ENCODE data around the gene POC1B.
"Not testable (repeated sequence)": the region's sequence is repeated elsewhere in the genome, so short reads cannot be mapped to it uniquely, and the experiment has no call there.

POC1B gene

DNA sequence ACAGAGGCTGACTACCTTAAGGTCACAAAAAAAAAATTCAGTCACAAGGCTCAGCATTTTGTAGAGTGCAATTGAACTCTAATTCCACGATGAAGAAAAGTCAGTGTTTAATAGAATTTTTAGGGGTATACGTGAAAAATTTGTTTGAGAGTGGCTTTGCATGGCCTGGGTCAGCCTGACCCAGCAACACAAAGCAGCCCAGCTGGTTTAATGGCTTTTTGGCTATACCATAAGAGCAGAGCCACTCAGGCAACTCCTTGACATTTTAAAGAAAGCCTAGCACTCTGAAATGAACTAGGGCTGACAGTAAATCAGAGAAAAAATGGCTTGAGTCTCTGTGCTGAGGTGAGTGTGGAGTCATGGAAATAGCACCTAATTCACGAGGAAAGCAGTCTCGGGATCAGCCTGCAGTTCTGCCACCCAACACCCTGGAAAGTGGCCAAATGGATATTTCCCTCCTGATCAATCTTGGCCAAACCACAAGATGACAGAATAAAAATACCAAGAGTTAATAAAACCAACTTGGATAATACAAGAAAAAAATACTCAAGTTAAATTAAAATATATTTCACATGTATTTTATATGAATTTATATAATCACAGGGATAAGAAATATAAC, 60.8 kb downstream of the POC1B start:
- no peak for DNase-seq (ENCODE audit: low read depth in 2 of 2)

DNA sequence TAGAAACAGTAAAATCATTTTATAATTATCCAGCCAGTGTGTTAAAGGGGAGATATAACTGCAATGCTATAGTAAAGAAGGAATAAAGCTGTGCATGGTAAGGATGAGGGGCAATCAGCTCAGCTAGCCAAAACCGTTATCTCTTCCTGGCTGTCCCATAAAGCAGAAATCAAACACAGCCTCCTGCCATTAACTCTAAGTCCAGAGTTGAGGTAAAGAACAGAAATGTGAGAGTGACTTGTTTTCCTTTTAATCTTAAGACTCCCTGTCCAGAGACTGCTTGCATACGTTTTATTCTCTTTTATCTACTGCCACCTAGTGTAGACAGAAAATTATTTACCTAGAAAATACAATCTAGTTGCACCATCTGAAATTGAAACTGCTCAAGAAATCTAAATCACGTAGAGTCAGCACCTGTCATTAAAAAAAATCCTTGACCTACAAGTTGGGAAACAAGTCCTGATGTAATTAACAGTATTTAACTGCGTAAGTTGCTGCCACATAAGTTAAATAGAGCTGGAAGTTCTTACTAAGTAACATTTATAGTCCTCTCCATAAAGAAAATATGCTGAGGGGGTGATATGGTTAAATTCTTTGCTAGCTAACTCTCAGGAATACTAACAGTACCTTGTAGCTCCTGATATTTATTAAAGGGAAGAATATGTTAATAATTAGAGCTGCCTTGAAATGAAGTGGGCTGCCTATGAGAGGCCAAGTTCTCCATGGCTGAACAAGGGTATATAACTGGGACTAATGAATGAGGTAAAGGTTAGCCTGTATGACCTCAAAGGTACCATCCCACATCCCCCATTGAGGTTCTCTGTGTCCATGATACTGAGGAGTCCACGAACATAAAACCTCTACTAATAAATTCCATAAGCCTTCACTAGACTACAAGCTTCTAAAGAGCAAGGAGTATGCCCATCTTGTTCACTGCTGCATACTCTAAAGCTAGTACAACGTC, 63.9 kb downstream of the POC1B start:
- DNase-seq (ENCODE audit: low read depth in 2 of 2), result no peak

DNA sequence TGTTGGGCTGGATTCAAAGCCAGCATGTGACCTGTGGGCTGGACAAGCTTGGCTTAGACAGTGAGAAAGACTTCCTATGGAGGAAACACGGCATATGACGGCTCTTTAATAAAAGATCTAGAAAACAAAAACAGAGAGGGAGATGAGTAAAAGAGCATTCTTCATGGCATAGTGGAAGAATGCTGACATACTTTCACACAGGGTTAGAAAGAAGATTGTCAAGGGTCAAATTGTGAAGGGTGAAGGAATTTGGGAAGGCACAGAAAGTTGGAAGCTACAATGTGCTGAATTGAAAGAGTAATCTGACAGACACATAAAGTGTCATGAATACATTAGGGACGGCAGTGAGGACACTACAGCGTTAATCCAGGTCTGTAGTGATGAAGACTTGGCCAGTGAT, 64.7 kb downstream of the POC1B start:
- DNase-seq (ENCODE audit: low read depth in 2 of 2), result no peak

DNA sequence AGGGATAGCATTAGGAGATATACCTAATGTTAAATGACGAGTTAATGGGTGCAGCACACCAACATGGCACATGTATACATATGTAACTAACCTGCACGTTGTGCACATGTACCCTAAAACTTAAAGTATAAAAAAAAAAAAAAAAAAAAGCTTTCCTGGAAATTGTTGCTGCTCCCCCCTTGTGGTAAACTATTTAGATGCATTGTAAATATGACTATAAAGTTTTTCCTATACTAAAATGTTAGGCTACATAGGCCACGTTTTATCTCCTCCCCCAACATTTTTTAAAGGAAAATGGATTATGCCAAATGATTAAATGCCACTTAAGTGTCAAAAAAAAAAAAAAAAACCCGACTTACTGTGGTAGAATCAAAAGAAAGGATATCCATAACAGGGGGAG, 66.6 kb downstream of the POC1B start:
- DNase-seq (ENCODE audit: low read depth in 2 of 2), result not testable (repeated sequence)

DNA sequence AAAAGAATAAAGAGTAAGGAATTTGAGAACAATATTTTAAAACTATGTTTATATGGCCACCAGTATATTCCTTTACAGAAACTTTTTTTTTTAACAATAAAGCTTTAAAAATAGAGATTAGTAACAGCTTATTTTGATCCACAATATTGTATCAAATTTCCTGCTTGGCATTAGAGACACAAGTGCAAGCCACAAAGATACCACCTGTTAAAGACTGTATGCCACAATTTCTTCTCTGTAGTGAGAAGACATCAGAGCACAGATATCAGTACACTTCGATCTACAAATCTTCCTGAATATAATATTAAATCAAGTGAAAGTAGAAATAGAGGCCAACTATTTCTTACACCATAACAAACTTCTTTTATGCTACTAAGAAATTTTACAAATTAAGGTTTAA, 69.3 kb downstream of the POC1B start:
- no peak for DNase-seq (ENCODE audit: low read depth in 2 of 2)

DNA sequence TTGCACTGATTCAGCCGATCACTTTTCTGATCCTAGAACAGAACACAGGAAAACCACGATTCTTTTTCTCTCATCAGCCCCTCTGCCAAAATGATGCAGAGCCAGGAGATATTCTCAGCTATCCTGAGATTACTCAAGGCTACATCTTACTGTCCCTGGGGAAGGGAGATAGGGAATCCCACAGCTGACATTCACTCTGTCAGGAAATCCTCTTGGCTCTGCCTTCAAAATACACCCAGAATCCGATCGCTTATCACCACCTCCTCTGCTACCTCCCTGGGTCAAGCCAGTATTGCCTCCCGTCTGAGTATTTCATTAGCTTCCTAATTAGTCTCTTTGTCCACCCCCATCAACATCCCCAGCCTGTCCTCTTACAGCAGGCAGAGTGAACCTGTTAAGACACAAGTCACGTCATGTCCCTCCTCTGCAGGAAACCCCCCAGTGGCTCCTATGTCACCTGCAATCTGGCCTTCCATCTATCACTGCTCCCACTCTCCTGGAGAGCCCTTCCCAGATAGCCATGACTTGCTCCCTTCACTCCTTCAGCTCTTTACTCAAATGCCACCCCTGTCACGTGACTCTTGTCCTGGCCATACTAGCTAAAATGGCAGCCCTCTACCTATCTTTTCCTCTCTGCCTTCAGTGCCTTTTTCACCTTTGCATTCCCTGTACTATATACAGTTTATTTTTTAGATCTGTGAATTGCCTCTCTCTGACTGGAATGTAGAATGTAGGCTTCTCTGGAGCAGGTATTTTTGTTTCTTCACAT, 71.6 kb downstream of the POC1B start:
- no peak for DNase-seq (ENCODE audit: low read depth in 2 of 2)

DNA sequence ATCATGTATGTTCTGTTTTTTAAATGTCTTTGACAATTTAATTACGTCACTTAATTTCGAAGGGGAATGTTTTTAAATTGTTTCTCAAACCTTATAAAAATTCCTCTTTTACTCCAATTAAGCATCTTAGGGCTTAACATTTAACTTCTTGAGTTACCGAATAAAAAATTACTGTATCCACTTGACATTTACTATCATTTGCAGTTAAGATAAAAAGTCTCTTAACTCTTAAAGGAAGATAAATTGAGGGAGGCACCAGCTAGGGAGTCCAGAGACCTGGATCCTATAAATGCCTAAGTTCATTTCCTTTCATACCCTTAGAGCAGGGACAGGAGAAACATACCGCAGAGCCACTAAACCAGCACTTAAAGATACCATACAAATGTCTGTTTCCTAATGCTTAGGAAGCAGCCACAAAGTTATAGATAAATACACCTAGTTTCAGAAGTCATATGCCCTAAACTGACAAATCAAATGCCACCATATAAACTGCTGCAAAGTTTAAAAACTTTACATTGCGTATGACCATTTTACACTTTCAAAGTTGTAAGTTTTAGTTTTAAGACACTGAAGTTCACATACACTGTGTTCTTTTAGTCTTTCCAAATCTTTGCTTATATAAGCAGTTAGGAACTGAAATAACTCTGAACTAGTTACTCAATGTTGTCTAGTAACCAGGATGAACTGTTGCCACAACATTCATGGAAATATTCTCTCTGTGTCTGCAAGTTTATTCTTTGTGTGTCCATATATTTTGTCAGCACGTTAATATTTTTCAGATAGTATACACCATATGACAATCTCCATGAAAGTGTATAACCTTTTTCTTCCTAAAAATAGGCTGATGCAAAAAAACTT, 72.5 kb downstream of the POC1B start:
- DNase-seq (ENCODE audit: low read depth in 2 of 2), result no peak

DNA sequence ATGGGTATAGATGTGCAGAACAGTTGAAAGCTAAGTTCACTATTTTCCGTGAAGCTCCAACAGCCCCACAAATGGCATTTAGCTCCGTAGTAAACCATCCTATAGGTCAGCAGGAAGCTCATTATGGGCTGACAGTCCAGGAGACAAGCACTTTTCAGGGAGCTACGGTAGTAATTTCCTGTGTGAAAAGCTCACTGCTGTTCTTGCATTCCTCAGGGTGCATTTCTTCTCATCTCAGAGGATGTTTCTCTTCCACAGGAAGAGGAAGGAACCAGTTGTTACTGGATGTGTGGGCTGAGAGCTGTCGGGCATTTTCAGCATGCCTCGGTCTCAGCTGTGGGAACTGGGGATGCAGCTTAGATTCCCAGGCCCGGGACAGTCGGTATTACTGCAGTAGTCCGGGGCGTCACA, 74.0 kb downstream of the POC1B start:
- no peak for DNase-seq (ENCODE audit: low read depth in 2 of 2)

DNA sequence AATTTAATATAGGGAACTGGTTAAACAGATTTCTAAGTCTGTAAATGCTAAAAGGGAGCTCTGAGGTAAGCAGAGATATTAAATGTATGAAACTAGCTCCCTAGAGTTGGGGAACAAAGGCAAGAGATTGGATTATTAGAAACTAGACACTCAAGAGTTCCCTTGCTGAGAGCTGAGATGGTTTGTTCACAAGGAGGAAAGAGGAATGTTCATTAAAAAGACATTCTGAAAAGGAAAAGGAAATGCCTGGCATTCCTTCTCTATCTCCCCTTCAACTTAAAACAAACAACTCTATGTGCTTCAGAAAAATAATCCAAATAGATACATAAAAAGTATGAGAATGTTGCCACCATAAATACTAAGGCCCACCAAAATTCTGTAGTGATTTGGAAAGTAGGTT, 74.9 kb downstream of the POC1B start:
- no peak for DNase-seq (ENCODE audit: low read depth in 2 of 2)

DNA sequence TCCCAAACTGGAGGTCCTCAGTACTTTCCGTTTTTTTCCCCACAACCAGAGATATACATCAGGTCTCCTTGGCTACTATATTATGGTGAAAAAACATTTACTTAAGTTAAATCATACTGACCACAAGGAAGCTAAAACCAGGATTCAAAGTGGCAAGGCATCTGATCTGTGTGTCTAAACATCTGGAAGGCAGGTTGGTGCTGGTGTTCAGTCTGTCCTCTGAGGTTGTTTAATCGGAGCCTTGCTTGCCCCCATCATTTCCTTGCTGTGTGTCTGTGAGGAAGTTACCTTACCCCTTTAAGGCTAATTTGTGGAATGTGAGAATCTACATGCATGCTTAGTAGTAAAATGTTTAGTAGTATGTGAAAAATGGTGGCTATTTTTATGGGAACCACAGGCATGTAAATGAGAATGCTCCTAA, 76.9 kb downstream of the POC1B start:
- DNase-seq (ENCODE audit: low read depth in 2 of 2), result no peak

DNA sequence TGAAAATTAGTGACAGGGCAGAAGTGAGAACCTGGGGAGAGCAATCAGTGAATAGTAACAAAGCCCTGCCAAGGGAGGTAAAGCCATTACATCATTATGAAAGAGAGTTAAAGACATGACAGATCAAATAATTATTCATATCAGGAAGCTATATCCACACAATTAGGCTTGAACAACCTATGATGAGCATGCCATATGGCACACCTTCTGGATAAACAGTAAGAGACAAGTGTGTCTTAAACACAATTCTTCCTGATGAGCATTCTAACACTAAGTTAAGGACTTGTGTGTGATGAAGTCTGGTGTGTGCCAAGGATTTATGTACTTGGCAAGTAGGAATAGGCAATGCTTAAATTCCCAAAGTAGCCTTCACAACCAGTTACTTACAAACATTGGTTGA, 77.3 kb downstream of the POC1B start:
- DNase-seq (ENCODE audit: low read depth in 2 of 2), result no peak

DNA sequence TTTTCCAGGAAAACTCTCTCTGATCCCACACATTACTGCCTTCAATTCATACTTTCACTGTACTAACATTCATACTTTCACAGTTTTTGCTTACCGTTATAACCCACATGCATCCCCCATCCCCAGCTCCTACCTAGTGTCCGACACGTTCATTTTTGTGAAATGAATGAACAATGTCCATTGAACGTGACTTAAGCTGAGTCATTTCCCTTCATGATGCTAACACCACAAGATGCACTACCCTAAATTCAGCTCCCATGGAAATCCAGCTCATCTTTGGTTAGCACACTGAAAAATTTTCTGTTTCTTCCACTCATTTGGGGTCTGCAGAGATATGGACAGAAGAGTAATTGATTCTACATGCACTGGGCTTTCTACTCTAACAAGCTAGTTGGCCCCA, 85.9 kb downstream of the POC1B start:
- DNase-seq (ENCODE audit: low read depth in 2 of 2), result no peak

DNA sequence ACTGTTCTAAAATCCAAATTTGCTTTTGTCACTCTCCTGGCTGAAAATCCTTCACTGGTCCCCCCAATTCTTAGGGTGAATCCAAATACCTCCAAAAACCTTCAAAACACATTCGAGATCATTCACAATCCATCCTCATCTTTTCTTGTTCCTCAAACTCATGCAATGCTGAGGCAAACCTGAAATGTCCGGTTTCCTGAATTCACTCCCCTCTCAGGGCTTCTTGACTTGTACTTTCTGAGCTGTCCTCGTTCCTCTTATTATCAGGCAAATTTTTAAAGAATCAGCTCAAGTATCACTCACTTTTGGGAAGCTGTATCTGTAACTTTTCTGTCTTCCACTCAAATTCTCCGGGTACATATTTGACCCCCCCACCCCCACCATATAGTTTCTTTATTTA, 88.6 kb downstream of the POC1B start:
- no peak for DNase-seq (ENCODE audit: low read depth in 2 of 2)

DNA sequence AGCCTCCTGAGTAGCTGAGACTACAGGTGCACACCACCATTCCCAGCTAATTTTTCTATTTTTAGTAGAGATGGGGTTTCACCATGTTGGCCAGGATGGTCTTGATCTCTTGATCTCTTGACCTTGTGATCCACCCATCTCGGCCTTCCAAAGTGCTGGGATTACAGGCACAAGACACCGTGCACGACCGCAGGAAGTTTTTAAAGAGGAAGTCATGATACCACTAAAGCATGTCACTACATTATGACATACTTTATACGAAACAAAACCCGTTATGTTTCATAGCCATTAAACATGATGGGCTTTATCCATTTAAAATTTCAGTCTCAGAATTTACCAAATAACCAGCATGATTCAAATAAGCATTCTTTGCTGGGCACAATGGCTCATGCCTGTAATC, 89.8 kb downstream of the POC1B start:
- no peak for DNase-seq (ENCODE audit: low read depth in 2 of 2)

DNA sequence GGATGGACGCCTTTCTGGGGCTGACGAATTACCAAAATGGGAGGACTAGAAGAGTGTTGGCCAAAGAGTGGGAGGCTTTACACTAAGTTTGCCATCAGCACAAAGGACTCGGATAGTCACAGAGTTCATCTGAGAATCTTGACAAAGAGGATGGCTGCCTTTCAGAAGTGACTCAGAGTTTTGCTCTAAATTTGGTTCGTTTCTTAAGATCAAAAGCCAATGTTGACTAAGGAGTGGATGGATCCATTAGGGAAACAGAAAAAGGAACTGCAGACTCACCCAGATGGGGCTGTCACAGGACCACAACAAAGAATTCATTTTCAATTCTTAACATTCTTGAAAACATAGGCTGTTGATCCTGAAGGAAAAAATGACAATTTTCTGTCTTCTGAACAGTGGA, 92.2 kb downstream of the POC1B start:
- no peak for DNase-seq (ENCODE audit: low read depth in 2 of 2)

DNA sequence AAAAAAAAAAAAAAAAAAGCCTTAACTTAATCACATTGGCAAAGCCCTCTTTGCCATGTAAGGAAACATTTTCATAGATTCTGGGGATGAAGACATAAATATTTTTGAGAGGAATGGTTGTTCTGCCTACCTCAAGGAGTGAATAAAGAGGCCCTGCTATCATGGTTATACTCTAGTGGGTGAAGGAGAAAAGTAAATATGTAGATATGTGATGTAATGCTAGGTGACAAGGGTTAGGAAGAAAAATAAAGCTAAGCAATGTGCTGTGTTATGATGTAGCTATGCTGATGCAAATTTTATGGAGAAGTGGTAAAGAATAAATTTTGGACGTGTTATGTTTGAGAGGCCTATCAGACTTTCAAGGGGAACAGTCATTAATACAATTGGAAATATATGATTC, 93.5 kb downstream of the POC1B start:
- DNase-seq (ENCODE audit: low read depth in 2 of 2), result no peak

DNA sequence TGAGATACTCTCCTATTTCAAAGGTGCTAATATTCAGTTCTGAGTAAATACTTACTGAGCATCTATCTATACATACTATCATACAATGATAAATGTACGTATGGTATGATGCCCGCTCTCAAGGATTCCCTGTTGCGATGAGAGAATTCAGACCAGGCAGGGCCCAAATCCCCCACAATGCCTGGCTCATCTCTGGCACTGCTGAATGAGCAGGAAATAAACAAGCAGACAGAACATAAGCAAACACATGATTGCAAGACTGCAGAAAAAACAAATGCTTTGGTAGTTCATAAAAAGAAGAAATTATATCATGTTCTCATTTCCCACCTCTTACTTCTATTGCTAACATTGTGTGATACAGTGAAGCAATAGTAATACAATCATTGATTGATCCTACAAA, 96.3 kb downstream of the POC1B start:
- DNase-seq (ENCODE audit: low read depth in 2 of 2), result no peak

DNA sequence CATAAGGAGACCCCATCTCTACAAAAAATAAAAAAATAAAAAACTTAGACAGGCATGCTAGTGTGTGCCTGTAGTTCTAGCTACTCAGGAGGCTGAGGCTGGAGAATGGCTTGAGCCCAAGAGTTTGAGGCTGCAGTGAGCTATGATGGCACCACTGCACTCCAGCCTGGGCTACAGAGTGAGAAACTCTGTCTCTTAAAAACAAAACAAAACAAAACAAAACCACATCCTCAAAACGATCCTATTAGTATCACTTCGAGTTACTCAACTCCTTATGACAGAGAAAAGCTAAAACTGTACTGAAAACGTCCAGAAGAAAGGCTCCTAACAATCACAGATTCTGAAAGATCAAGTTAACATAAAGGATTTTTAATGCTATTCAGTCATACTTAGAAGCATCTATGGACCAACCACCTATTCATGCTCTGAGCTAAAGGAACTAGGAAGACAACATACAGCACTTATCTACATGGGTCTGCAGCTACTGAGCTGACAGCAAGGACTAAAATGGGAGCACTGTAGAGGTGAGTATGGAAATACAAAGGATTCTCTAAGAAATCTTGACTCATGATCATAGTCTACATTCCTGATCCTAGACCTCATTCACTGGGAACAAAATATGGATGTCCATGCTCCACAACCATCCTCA, 98.2 kb downstream of the POC1B start:
- DNase-seq (ENCODE audit: low read depth in 2 of 2), result no peak

DNA sequence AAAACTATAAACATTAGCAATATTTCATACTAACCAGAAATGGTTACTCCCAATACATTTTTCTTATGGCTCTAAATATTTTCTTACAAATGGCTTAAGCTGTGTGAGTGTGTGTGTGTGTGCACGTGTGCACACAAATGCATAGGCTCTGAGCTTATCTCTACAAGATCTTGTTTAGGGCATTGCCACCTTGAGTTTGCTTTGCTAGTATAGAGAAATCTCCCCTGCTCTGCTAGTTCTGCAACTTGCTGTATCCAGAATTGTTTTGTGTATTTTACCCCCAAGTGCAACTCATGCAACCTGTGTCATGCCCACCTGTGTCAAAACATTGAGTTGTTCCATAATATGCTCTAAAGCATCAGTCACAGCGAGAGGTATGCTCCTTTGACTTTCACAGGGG, 101.0 kb downstream of the POC1B start:
- no peak for DNase-seq (ENCODE audit: low read depth in 2 of 2)

DNA sequence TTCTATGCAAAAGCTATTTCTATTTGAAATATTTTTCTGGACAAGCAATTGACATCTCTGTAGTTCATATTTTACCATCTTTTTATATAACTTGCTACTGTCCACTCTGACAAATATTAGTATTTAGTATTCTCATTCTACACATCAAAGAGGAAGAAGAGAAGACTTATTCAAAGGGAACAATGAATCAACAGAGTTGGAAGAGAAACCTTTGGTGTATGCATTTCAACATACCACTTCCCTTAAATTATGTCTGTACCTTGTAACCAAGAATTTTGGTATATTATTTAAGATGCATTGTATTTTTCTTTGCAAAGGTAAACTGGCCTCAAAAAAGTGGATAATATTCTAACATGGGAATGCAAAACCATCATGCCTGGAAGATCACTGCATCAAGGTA, 101.5 kb downstream of the POC1B start:
- no peak for DNase-seq (ENCODE audit: low read depth in 2 of 2)

Measured in stimulated activated CD4-positive, alpha-beta T cell treated with anti-CD3 and anti-CD28 coated beads, Interleukin-4, amount 100 ng/mL, for 48 hours (primary cell).